ENCODE data around the gene SPAG8.

GRCh38 chr9:35844628-35845270, 32.7 kb upstream of the SPAG8 start:
- TF ChIP-seq EZH2 (IDR thresholded peaks at IDR 0.05; ENCODE audit: insufficient read depth, poor library complexity, severe bottlenecking) (no peak), EZH2phosphoT487 (IDR thresholded peaks at IDR 0.05; ENCODE audit: insufficient read depth, low read depth) (0 out of 2 replicates have a peak, but pooled peaks have one; percentile 58)
